Measurements from ENCODE around the gene ATP13A2. TPM values are rescaled to one million over a fixed set of nuclear protein-coding genes. Genes with fewer than 3 reads are reported as not detected.
A peak's percentile ranks its signal among the peaks of the same experiment; 100 is the strongest.

Gene ATP13A2
- total and polyA plus RNA-seq, 10 donors = 13.7 to 83.9 (median 55.5) TPM

GRCh38 chr1:17045150-17045549 is 33.4 kb upstream of the ATP13A2 start:
- 62 to 82% (median 72%) methylated on average over 5 of the region's 5 CpGs for WGBS, 5 donors
- DNase-seq = no peak
- Histone ChIP-seq H3K27me3 (replicated peaks in 1 of 7) (no peaks in the 10 kb centered on the region), H3K9me3 (no peaks in the 10 kb centered on the region), H3K27ac (peak overlapping the region in 4 of 8 donors; percentile 9 to 58 (median 22)), H3K36me3 (peaks cover 0 to 83% (median 56%) of the 10 kb centered on the region in 6 donors), H3K4me1 (peaks cover 0 to 45% (median 18%) of the 10 kb centered on the region in 6 donors), H3K4me3 (no peak overlapping the region)
- TF ChIP-seq, protein P1, sequence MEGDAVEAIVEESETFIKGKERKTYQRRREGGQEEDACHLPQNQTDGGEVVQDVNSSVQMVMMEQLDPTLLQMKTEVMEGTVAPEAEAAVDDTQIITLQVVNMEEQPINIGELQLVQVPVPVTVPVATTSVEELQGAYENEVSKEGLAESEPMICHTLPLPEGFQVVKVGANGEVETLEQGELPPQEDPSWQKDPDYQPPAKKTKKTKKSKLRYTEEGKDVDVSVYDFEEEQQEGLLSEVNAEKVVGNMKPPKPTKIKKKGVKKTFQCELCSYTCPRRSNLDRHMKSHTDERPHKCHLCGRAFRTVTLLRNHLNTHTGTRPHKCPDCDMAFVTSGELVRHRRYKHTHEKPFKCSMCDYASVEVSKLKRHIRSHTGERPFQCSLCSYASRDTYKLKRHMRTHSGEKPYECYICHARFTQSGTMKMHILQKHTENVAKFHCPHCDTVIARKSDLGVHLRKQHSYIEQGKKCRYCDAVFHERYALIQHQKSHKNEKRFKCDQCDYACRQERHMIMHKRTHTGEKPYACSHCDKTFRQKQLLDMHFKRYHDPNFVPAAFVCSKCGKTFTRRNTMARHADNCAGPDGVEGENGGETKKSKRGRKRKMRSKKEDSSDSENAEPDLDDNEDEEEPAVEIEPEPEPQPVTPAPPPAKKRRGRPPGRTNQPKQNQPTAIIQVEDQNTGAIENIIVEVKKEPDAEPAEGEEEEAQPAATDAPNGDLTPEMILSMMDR (IDR thresholded peaks at IDR 0.05 in 8 of 11, conservative IDR thresholded peaks at IDR 0.05 in 3 of 11) = no peak
- TF ChIP-seq POLR2AphosphoS5 (IDR thresholded peaks at IDR 0.05) = peak in 1 of 3 donors; percentile 30
- intact Hi-C loops (cut with DNase I; ENCODE audit: low total_unique reads) = loop anchor here (5.0 kb wide), 1 partner anchor 93 kb away; no protein-coding TSS in a partner anchor

DNA sequence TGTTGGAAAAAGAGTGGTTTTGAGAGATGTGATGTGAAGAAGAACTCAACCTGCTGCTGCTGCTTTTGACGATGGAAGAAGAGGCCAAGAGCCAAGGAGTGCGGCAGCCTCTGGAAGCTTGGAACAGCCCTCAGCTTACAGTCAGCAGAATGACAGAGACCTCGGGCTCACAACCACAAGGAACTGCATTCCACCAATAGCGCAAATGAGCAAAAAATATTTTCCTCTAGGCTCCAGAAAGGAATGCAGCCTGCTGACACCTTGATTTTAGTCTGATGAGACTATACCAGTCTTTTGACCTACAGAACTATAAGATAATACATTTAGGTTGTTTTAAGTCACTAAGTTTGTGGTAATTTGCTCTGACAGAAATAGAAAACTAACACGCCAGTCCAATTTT is 31.9 kb upstream of the ATP13A2 start:
- TF ChIP-seq POLR2AphosphoS5 (IDR thresholded peaks at IDR 0.05) (no peak), POLR2A (IDR thresholded peaks at IDR 0.05) (no peak)
- TF ChIP-seq, protein P1 (IDR thresholded peaks at IDR 0.05 in 8 of 11, conservative IDR thresholded peaks at IDR 0.05 in 3 of 11) = no peak
- H3K9me3 ChIP-seq = no peaks in the 10 kb centered on the region
- no peak overlapping the region for H3K27ac ChIP-seq
- peaks cover 0 to 41% (median 18%) of the 10 kb centered on the region in 6 donors for H3K4me1 ChIP-seq
- no peak overlapping the region for H3K4me3 ChIP-seq
- WGBS, 5 donors = 75 to 96% (median 87%) methylated on average over 5 of the region's 5 CpGs
- intact Hi-C loops (cut with DNase I; ENCODE audit: low total_unique reads) = no loop called here
- H3K36me3 ChIP-seq = peaks cover 0 to 83% (median 56%) of the 10 kb centered on the region in 6 donors
- DNase-seq = no peak
- H3K27me3 ChIP-seq (replicated peaks in 1 of 7) = no peaks in the 10 kb centered on the region

- intact Hi-C loops (cut with DNase I; ENCODE audit: low total_unique reads) = no loop called here
- Histone ChIP-seq H3K27me3 (replicated peaks in 1 of 7) (no peaks in the 10 kb centered on the region), H3K27ac (no peak overlapping the region), H3K4me3 (no peak overlapping the region), H3K4me1 (peaks cover 0 to 32% (median 4%) of the 10 kb centered on the region in 6 donors), H3K9me3 (no peaks in the 10 kb centered on the region), H3K36me3 (peaks cover 0 to 97% (median 68%) of the 10 kb centered on the region in 6 donors)
- DNase-seq = no peak
- TF ChIP-seq POLR2A (IDR thresholded peaks at IDR 0.05) = no peak
- TF ChIP-seq, protein P1 (IDR thresholded peaks at IDR 0.05 in 8 of 11, conservative IDR thresholded peaks at IDR 0.05 in 3 of 11) = no peak
- no peak for TF ChIP-seq POLR2AphosphoS5 (IDR thresholded peaks at IDR 0.05)
- 71 to 90% (median 89%) methylated on average over 1 of the region's 1 CpG for WGBS, 5 donors
Observed at GRCh38 chr1:17040135-17040534, 28.4 kb upstream of the ATP13A2 start.

- TF ChIP-seq POLR2A (IDR thresholded peaks at IDR 0.05) (no peak), POLR2AphosphoS5 (IDR thresholded peaks at IDR 0.05) (no peak)
- TF ChIP-seq, protein P1 (IDR thresholded peaks at IDR 0.05 in 8 of 11, conservative IDR thresholded peaks at IDR 0.05 in 3 of 11) = no peak
- DNase-seq = no peak
- intact Hi-C loops (cut with DNase I; ENCODE audit: low total_unique reads) = no loop called here
- Histone ChIP-seq H3K36me3 (peaks cover 0 to 96% (median 70%) of the 10 kb centered on the region in 6 donors), H3K9me3 (no peaks in the 10 kb centered on the region), H3K4me1 (peaks cover 0 to 26% (median under 1%) of the 10 kb centered on the region in 6 donors), H3K27me3 (replicated peaks in 1 of 7) (no peaks in the 10 kb centered on the region), H3K27ac (no peak overlapping the region), H3K4me3 (no peak overlapping the region)
- WGBS, 5 donors = 97 to 100% (median 98%) methylated on average over 2 of the region's 2 CpGs
Observed at GRCh38 chr1:17039522-17039921, 27.8 kb upstream of the ATP13A2 start.

All from spleen (tissue), 11 donors.